CD4-positive, CD25-positive, alpha-beta regulatory T cell (primary cell): ENCODE results near the gene PSMA1. TPM values are rescaled to one million over a fixed set of nuclear protein-coding genes. Genes with fewer than 3 reads are reported as not detected.
"Not testable (repeated sequence)": the region's sequence is repeated elsewhere in the genome, so short reads cannot be mapped to it uniquely, and the experiment has no call there.

Experiments
- ATAC-seq, 2 donors: fragments of 150-1000 bp; cut with Tn5 transposase; one replicate each; pipeline ENCODE4 v1.10.0; 2021; ENCODE audit warnings: low read depth in 2 of 2, moderate number of reproducible peaks in 2 of 2, moderate library complexity in 1 of 2
- DNase-seq, 3 donors: peaks; one replicate each; pipeline versions ENCODE4 v3.0.0 to v3.0.0-alpha.2; 2012 to 2022; ENCODE audit warnings: mixed read lengths in 1 of 3
- H3K27ac ChIP-seq: one replicate; pipeline ENCODE4 v1.7.0; 2013; ENCODE audit warnings: mild to moderate bottlenecking, low read length; ENCODE audit not compliant: insufficient read depth, poor library complexity, severe bottlenecking
- H3K27me3 ChIP-seq: one replicate; pipeline ENCODE4 v1.7.0; 2013; ENCODE audit warnings: low read length; ENCODE audit not compliant: control insufficient read depth, insufficient read depth
- H3K36me3 ChIP-seq: one replicate; pipeline ENCODE4 v1.7.0; 2013; ENCODE audit warnings: mild to moderate bottlenecking, low read length, moderate library complexity; ENCODE audit not compliant: control insufficient read depth, insufficient read depth
- H3K4me1 ChIP-seq: 2 replicates; pipeline ENCODE4 v1.7.0; 2013; ENCODE audit warnings: mild to moderate bottlenecking, low read length; ENCODE audit not compliant: insufficient read depth, control insufficient read depth, poor library complexity, severe bottlenecking
- H3K4me3 ChIP-seq: one replicate; pipeline ENCODE4 v1.7.0; 2013; ENCODE audit warnings: low read depth, mild to moderate bottlenecking, low read length, moderate library complexity
- H3K9me3 ChIP-seq, 2 experiments: 1 replicate in 1 of 2; 2 replicates in 1 of 2; pipeline ENCODE4 v1.7.0; 2013; ENCODE audit warnings: low read length in 2 of 2, mild to moderate bottlenecking in 1 of 2, moderate library complexity in 1 of 2; ENCODE audit not compliant: control insufficient read depth in 2 of 2
- H3K27ac Mint-ChIP-seq, 3 donors: one replicate each; pipeline ENCODE4 v1.8.0; 2020 to 2022; ENCODE audit warnings: mild to moderate bottlenecking in 3 of 3, mixed read lengths in 3 of 3, moderate library complexity in 2 of 3
- H3K27me3 Mint-ChIP-seq: one replicate; pipeline ENCODE4 v1.8.0; 2022; ENCODE audit warnings: mild to moderate bottlenecking, mixed read lengths
- H3K36me3 Mint-ChIP-seq: one replicate; pipeline ENCODE4 v1.8.0; 2020; ENCODE audit warnings: mixed read lengths
- H3K4me1 Mint-ChIP-seq, 4 donors: one replicate each; pipeline ENCODE4 v1.8.0; 2020 to 2022; ENCODE audit warnings: mixed read lengths in 4 of 4, mild to moderate bottlenecking in 1 of 4
- H3K4me3 Mint-ChIP-seq, 4 donors: one replicate each; pipeline ENCODE4 v1.8.0; 2020 to 2022; ENCODE audit warnings: mild to moderate bottlenecking in 4 of 4, mixed read lengths in 4 of 4, moderate library complexity in 3 of 4
- H3K9me3 Mint-ChIP-seq, 7 donors: one replicate each; pipeline ENCODE4 v1.8.0; 2020 to 2022; ENCODE audit warnings: mixed read lengths in 7 of 7, mild to moderate bottlenecking in 3 of 7, moderate library complexity in 2 of 7
- polyA plus RNA-seq, 4 donors: library from polyadenylated mRNA; unstranded; fragments of 300-500 nt; fragmentation: Illumina TruSeq; gene quantifications; one replicate each; pipeline ENCODE4 v1.2.3, GENCODE V29; 2021
- total RNA-seq: library from RNA; stranded (reverse); gene quantifications from one replicate; pipeline ENCODE4 v1.2.3, GENCODE V29; 2022

Gene PSMA1
- total and polyA plus RNA-seq, 5 donors from 2014 or later, result 163 to 224 (median 190) TPM

DNA sequence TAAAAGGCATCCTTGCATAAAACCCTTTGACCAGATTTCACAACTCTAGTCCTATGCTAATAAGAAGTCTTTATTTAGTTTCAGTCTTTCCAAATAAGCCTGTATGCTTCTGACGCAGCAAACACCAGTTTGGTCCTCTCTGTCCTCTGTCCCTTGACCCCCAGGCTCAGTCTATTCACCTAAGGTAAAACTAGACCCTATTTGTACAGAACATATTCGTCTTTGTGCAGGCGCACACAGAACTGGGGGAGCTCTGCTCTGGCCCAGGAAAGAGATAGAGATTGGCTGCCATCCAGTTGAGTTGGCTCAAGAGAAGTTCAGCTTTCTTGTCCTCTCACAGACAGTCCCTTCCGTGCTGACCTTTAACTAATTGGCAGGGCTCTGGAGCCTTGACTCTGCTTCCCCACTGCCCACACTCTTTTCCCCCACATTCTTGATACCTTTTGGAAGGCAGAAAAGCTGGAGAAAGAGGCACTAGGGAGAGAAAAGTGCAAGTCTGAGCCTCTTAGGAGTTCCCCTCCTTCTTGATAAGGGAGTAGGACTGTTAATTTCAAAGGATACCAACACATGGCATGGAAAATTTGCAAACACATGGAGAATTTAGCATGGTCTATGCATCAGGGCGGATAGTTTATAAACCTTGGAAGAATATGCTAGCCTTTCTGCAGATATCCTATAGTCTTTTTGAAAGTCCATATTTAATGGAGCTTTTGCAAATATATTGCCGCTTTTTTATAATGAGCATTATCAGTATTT is 21.2 kb upstream of the PSMA1 start:
- H3K4me1 ChIP-seq, result peaks cover 10% of the 10 kb centered on the region
- peaks cover 19 to 65% (median 23%) of the 10 kb centered on the region in 4 donors for H3K4me1 Mint-ChIP-seq
- no peak overlapping the region for H3K4me3 Mint-ChIP-seq
- DNase-seq (no peak), ATAC-seq (no peak)
- peaks cover 0 to 2% (median 0%) of the 10 kb centered on the region in 7 donors for H3K9me3 Mint-ChIP-seq
- H3K27ac Mint-ChIP-seq, result peak overlapping the region in 1 of 3 donors; percentile 46
- no peaks in the 10 kb centered on the region for H3K27me3 ChIP-seq
- no peak overlapping the region for H3K27ac ChIP-seq
- H3K36me3 Mint-ChIP-seq, result peaks cover 8% of the 10 kb centered on the region
- no peaks in the 10 kb centered on the region for H3K9me3 ChIP-seq
- no peaks in the 10 kb centered on the region for H3K27me3 Mint-ChIP-seq
- H3K36me3 ChIP-seq, result no peaks in the 10 kb centered on the region
- no peak overlapping the region for H3K4me3 ChIP-seq

DNA sequence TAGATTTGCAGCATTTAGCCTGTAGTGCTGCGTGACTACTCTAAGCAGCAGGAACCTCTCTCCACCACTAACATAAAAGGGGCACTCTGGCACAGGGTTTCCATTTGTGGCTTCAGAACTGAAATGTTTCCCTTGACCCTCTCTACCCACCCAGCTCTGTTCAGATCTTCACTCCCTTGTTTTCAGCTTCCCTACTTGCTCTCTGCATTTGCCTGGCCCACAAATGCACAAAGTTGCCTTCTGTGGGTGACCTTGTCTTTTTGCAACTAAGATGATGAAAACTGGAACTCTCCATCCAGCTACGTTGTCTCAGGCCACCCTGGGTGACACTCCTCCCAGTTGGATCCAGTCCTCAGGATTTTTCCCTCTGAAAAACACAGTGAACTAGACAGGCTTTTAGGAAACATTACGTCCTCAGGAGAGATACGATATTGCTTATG is 19.8 kb upstream of the PSMA1 start:
- ATAC-seq (no peak), DNase-seq (no peak)
- Mint-ChIP-seq H3K9me3 (peaks cover 0 to 2% (median 0%) of the 10 kb centered on the region in 7 donors), H3K36me3 (peaks cover 8% of the 10 kb centered on the region), H3K27ac (peak overlapping the region in 2 of 3 donors; percentile 31 to 88), H3K27me3 (no peaks in the 10 kb centered on the region), H3K4me3 (peak overlapping the region in 1 of 4 donors; percentile 34), H3K4me1 (peaks cover 13 to 55% (median 18%) of the 10 kb centered on the region in 4 donors)
- Histone ChIP-seq H3K27ac (no peak overlapping the region), H3K4me1 (peaks cover 10% of the 10 kb centered on the region), H3K36me3 (no peaks in the 10 kb centered on the region), H3K9me3 (no peaks in the 10 kb centered on the region), H3K4me3 (no peak overlapping the region), H3K27me3 (no peaks in the 10 kb centered on the region)

DNA sequence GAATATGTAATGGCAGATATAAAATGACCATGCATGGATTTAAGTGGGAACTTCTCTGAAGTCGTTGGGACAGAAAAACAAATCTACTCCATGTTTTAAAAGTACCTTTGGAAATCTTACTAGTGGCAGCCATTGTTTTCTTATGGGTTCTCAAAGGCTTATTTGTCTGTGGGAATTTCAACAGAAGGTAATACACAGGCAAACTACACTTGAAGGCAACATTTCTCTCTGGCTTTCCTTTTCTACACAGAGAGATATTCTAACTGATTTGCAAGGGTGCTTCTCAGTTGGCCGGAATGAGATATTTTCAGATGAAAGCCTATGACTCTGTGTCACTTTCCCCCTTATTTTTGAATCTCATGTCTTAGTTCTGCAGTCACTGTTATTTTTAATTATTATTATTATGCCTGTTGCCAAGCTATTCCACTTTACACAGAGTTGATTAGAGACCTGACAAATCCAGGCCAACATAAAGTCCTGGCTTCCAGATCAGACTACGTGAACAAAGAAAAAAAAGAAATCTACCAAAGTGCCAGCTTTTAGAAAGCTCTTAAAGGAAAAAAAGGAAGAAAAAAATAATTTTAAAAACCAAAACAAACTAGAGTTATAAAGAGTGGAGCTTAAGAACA is 18.9 kb upstream of the PSMA1 start:
- H3K36me3 Mint-ChIP-seq, result peaks cover 4% of the 10 kb centered on the region

DNA sequence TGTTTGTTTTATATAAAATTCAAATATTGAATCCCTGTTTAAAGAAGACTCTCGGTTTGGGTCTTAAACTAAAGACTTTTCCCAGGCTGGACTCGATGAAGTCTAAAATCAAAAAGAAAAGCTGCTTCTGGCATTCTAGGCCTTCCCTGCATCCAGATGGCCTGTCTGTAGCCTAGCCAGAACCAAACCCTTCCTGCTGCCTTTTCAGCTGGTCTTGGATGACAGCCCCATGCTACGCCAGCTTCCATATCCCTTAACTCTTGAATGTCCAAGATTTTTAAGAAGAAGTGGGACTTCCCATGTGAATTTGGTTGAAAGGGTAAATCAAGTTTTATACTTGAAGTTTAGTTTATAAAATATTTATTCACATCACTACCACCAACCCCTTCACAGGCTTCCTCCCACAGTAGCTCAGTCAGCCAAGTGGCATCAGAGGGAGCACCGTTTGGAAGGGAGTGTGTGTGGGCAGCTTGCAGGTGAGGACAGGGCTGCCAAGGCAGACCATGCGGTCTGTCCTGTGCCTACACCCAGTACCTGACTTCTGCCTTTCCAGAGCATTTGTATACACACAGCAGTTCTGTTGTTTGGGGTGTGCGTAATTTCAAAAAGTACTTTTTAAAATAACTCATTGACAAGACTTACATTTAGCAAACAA is 18.2 kb upstream of the PSMA1 start:
- DNase-seq (no peak), ATAC-seq (no peak)
- Mint-ChIP-seq H3K27ac (peak overlapping the region in 2 of 3 donors; percentile 15 to 60), H3K36me3 (peaks cover 4% of the 10 kb centered on the region), H3K9me3 (peaks cover 0 to 2% (median 0%) of the 10 kb centered on the region in 7 donors), H3K4me3 (no peak overlapping the region), H3K27me3 (no peaks in the 10 kb centered on the region), H3K4me1 (peaks cover 6 to 46% (median 13%) of the 10 kb centered on the region in 4 donors)
- no peaks in the 10 kb centered on the region for H3K9me3 ChIP-seq
- H3K36me3 ChIP-seq, result no peaks in the 10 kb centered on the region
- no peaks in the 10 kb centered on the region for H3K27me3 ChIP-seq
- H3K4me1 ChIP-seq, result peaks cover 10% of the 10 kb centered on the region
- H3K27ac ChIP-seq, result no peak overlapping the region
- H3K4me3 ChIP-seq, result no peak overlapping the region

More for the DNA sequence above, 18.9 kb upstream of the PSMA1 start:
- no peaks in the 10 kb centered on the region for H3K36me3 ChIP-seq
- Mint-ChIP-seq H3K9me3 (peaks cover 0 to 2% (median 0%) of the 10 kb centered on the region in 7 donors), H3K27ac (peak overlapping the region; percentile 52 to 94 (median 88)), H3K27me3 (no peaks in the 10 kb centered on the region), H3K4me1 (peaks cover 6 to 46% (median 13%) of the 10 kb centered on the region in 4 donors), H3K4me3 (no peak overlapping the region)
- no peak for DNase-seq
- H3K27ac ChIP-seq, result no peak overlapping the region
- no peaks in the 10 kb centered on the region for H3K27me3 ChIP-seq
- no peaks in the 10 kb centered on the region for H3K9me3 ChIP-seq
- no peak for ATAC-seq
- no peak overlapping the region for H3K4me3 ChIP-seq
- H3K4me1 ChIP-seq, result peaks cover 10% of the 10 kb centered on the region

DNA sequence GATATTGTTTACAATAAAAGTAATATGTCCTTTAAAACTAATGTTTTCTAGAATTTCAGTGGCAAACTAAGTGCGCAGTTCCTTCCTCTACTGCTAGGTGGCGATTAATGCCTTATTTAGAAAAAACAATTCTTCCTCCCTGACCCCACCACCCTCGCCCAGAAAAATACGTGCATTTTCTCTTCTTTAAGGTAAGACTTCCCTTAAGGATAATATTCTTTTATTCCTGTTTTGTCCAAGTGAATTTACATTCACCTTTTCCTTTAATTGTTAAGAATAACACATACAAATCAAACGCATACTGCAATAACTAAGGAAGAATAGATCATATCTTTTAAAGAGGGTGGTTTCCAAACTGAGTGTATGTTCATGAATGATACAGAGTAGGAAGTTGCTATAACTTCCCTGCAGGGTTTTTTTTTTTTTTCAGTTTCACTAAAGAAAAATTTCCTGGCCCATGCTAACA is 17.0 kb upstream of the PSMA1 start:
- H3K9me3 Mint-ChIP-seq, result peaks cover 0 to under 1% (median 0%) of the 10 kb centered on the region in 7 donors
- H3K4me3 Mint-ChIP-seq, result peak overlapping the region; percentile 42 to 81 (median 78)
- peak overlapping the region; percentile 34 for H3K27ac ChIP-seq

DNA sequence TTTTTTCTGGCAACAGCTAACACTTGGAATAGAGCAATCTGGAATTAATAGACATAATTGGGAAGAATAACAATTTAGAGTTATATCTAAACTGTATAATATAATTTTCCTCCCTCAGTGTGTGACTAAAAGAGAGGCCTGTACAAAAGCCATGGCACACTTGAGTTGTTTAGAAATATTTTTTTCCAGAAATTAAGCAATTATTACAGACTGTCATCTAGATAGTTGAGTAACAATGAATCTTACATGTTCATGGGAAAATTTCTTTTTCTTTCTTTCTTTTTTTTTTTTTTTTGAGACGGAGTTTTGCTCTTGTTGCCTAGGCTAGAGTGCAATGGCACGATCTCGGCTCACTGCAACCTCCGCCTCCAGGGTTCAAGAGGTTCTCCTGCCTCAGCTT is 15.0 kb upstream of the PSMA1 start:
- not testable (repeated sequence) for H3K36me3 ChIP-seq, H3K4me1 ChIP-seq, ATAC-seq, H3K4me3 Mint-ChIP-seq, H3K27ac Mint-ChIP-seq, H3K27me3 ChIP-seq, H3K9me3 Mint-ChIP-seq, H3K4me3 ChIP-seq, H3K27me3 Mint-ChIP-seq, DNase-seq, H3K27ac ChIP-seq, H3K9me3 ChIP-seq
- Mint-ChIP-seq H3K36me3 (peaks cover 12% of the 10 kb centered on the region), H3K4me1 (peaks cover 6 to 28% (median 10%) of the 10 kb centered on the region in 4 donors)

More for the DNA sequence above, 17.0 kb upstream of the PSMA1 start:
- Histone ChIP-seq H3K9me3 (no peaks in the 10 kb centered on the region), H3K36me3 (no peaks in the 10 kb centered on the region), H3K27me3 (no peaks in the 10 kb centered on the region), H3K4me3 (peak overlapping the region; percentile 80), H3K4me1 (peaks cover 10% of the 10 kb centered on the region)
- H3K27ac Mint-ChIP-seq, result peak overlapping the region; percentile 43 to 75 (median 71)
- H3K36me3 Mint-ChIP-seq, result peaks cover 8% of the 10 kb centered on the region
- DNase-seq (peak; percentile 11 to 71 (median 67)), ATAC-seq (peak; percentile 60 to 74)
- peaks cover 6 to 42% (median 10%) of the 10 kb centered on the region in 4 donors for H3K4me1 Mint-ChIP-seq
- H3K27me3 Mint-ChIP-seq, result no peaks in the 10 kb centered on the region

DNA sequence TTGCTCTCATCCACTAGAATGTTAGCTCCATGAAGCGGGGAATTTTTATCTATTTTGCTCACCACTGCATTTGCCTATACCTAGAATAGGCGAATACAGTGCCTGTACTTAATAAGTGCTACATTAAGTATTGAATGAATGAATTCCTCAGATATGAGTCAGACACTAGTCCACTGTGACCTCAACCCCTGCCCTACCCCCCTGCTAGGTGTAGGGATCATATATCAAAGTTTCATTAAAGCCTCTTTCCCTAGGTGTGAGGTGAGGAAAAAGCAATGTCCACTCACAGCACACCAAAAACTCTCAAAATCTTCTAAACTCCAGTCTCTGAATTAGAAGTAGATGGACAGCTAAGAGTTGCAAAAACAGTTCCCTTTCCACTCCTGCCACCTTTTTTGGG is 9.8 kb upstream of the PSMA1 start:
- no peaks in the 10 kb centered on the region for H3K9me3 Mint-ChIP-seq
- Histone ChIP-seq H3K36me3 (no peaks in the 10 kb centered on the region), H3K27ac (no peak overlapping the region), H3K4me1 (no peaks in the 10 kb centered on the region), H3K4me3 (no peak overlapping the region), H3K27me3 (no peaks in the 10 kb centered on the region), H3K9me3 (no peaks in the 10 kb centered on the region)
- DNase-seq (no peak), ATAC-seq (no peak)
- peaks cover 0 to 6% (median 0%) of the 10 kb centered on the region in 4 donors for H3K4me1 Mint-ChIP-seq
- H3K36me3 Mint-ChIP-seq, result peaks cover 8% of the 10 kb centered on the region
- H3K4me3 Mint-ChIP-seq, result no peak overlapping the region
- H3K27ac Mint-ChIP-seq, result peak overlapping the region in 1 of 3 donors; percentile 34
- H3K27me3 Mint-ChIP-seq, result no peaks in the 10 kb centered on the region
